Measurements from ENCODE around the gene BAG2.

DNA sequence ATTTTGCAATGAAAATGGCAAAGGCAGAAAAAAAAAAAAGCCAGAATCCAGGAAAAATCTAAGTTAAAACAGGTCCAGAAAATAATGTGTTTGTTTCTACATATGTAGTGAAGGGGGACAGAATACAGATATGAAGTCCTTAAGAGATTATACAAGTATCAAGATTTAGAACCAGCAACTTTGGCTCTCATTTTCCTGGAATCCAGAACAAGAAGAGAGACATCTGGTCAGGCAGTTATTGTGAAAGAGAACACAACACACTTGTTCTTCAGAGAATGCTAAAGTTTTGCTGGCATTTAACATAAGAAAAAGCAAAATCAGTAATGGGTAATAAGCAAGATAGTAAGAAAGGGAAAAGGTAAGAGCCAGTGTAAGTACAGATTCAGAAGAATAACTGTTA is 21.1 kb downstream of the BAG2 start:
- TF ChIP-seq POLR2AphosphoS5 (IDR thresholded peaks at IDR 0.05; ENCODE audit: low read depth, low read length), result no peak
- no peak for TF ChIP-seq POLR2A (IDR thresholded peaks at IDR 0.05; ENCODE audit: low read depth, low read length)

Data from GM12892 (cell line).